K562 (cell line): ENCODE measurements around the gene ANKH. TPM values are rescaled to one million over a fixed set of nuclear protein-coding genes. Genes with fewer than 3 reads are reported as not detected.

ENCODE experiments used
- HNRNPK ChIP-seq: fragments of 200-400 bp; formaldehyde crosslinking; IDR thresholded peaks from one replicate; pipeline ENCODE4 v1.6.1; 2018; ENCODE audit warnings: mild to moderate bottlenecking, low read depth, low read length; ENCODE audit not compliant: poor library complexity, severe bottlenecking
- HOXB6 ChIP-seq: fragments of 250-450 bp; sonication (Bioruptor Pico); IDR thresholded peaks from 2 replicates; pipeline ENCODE4 v1.5.1; 2022; ENCODE audit warnings: mild to moderate bottlenecking, borderline replicate concordance
- polyA plus RNA-seq, 8 experiments: library from polyadenylated mRNA; depleted of rRNA in 4 of 8; stranded (reverse) in 5 of 8; unstranded in 3 of 8; fragments of >200 nt; fragmentation: Nextera tagmentation in 2 of 8; fragmentation: Illumina TruSeq in 1 of 8; extraction: Ambion mirVana in 2 of 8; extraction: Trizol in 1 of 8; gene quantifications; 2 replicates each; pipeline versions ENCODE4 v1.2.1 to v1.2.3, GENCODE V29; 2011 to 2014; ENCODE audit warnings: inconsistent platforms in 1 of 8, missing spikeins in 1 of 8
- total RNA-seq, 7 experiments: library from RNA; depleted of rRNA in 6 of 7; stranded (reverse); fragments of >200 nt in 6 of 7; fragmentation: Illumina TruSeq in 2 of 7; extraction: Trizol in 2 of 7; gene quantifications; 2 replicates each; pipeline versions ENCODE4 v1.2.1 to v1.2.3, GENCODE V29; 2011 to 2021; ENCODE audit warnings: low replicate concordance in 1 of 7
- TF ChIP-seq, protein P1 (sequence below): sonication (generic); formaldehyde crosslinking; IDR thresholded peaks from 2 replicates; pipeline ENCODE4 v1.8.0; 2023; ENCODE audit warnings: missing genetic modification reagents, mild to moderate bottlenecking, borderline replicate concordance

ANKH gene
- total and polyA plus RNA-seq, 9 of the 15 experiments (the other 6 are each of a cell fraction or from before 2014, with no cell fraction given), result 0.79 to 12.2 (median 4.5) TPM

DNA sequence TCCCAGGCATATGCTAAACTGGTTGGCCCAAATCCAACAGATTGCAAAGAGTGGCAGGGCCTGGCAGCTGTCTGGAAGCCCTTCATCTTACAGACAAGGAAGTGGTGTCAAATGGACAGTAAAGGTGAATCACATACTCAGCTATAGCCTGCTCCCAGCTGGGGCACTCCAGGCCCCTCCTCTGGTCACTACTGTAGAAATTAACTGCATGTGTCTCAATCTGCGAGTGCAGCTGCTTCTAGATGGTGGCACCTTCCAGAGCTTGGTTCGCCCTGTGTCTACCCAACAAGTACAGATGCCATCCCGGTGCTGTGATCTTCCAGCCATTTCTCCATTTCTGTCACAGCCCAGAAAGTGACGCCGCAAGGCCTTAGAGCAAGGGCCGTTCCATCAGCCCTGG is 156.9 kb downstream of the ANKH start (continued):
- TF ChIP-seq, protein P1, sequence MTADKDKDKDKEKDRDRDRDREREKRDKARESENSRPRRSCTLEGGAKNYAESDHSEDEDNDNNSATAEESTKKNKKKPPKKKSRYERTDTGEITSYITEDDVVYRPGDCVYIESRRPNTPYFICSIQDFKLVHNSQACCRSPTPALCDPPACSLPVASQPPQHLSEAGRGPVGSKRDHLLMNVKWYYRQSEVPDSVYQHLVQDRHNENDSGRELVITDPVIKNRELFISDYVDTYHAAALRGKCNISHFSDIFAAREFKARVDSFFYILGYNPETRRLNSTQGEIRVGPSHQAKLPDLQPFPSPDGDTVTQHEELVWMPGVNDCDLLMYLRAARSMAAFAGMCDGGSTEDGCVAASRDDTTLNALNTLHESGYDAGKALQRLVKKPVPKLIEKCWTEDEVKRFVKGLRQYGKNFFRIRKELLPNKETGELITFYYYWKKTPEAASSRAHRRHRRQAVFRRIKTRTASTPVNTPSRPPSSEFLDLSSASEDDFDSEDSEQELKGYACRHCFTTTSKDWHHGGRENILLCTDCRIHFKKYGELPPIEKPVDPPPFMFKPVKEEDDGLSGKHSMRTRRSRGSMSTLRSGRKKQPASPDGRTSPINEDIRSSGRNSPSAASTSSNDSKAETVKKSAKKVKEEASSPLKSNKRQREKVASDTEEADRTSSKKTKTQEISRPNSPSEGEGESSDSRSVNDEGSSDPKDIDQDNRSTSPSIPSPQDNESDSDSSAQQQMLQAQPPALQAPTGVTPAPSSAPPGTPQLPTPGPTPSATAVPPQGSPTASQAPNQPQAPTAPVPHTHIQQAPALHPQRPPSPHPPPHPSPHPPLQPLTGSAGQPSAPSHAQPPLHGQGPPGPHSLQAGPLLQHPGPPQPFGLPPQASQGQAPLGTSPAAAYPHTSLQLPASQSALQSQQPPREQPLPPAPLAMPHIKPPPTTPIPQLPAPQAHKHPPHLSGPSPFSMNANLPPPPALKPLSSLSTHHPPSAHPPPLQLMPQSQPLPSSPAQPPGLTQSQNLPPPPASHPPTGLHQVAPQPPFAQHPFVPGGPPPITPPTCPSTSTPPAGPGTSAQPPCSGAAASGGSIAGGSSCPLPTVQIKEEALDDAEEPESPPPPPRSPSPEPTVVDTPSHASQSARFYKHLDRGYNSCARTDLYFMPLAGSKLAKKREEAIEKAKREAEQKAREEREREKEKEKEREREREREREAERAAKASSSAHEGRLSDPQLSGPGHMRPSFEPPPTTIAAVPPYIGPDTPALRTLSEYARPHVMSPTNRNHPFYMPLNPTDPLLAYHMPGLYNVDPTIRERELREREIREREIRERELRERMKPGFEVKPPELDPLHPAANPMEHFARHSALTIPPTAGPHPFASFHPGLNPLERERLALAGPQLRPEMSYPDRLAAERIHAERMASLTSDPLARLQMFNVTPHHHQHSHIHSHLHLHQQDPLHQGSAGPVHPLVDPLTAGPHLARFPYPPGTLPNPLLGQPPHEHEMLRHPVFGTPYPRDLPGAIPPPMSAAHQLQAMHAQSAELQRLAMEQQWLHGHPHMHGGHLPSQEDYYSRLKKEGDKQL (CRISPR knock-in tag), result no peak
- TF ChIP-seq HNRNPK (no peak), HOXB6 (CRISPR knock-in tag) (no peak)
